Loucy (cell line): ENCODE results near the gene CNOT6.
"Not testable (repeated sequence)": the region's sequence is repeated elsewhere in the genome, so short reads cannot be mapped to it uniquely, and the experiment has no call there.

Experiments used
- H2AFZ ChIP-seq: fragments of 200-600 bp; sonication (generic); 2 replicates; pipeline ENCODE4 v1.6.0; 2016; ENCODE audit warnings: antibody characterized with exemption, mild to moderate bottlenecking, low read length, moderate library complexity
- H3F3A ChIP-seq: fragments of 200-600 bp; 2 replicates; pipeline ENCODE4 v1.6.0; 2016; ENCODE audit warnings: antibody characterized with exemption, low read depth, mild to moderate bottlenecking
- H3K27me3 ChIP-seq: fragments of 200-600 bp; sonication (generic); 2 replicates; pipeline ENCODE4 v1.6.1; 2014; ENCODE audit warnings: low read length, mild to moderate bottlenecking; ENCODE audit not compliant: insufficient read depth, poor library complexity, severe bottlenecking
- H3K36me3 ChIP-seq: fragments of 200-600 bp; sonication (generic); 2 replicates; pipeline ENCODE4 v1.6.1; 2016; ENCODE audit warnings: low read length; ENCODE audit not compliant: insufficient read depth
- H3K4me1 ChIP-seq: fragments of 200-600 bp; sonication (generic); 2 replicates; pipeline ENCODE4 v1.5.1; 2014; ENCODE audit warnings: low read length, mild to moderate bottlenecking; ENCODE audit not compliant: insufficient read depth, poor library complexity, severe bottlenecking
- H3K4me2 ChIP-seq: fragments of 200-600 bp; sonication (generic); 2 replicates; pipeline ENCODE4 v1.6.0; 2014; ENCODE audit warnings: antibody characterized with exemption, low read length, low read depth, mild to moderate bottlenecking; ENCODE audit not compliant: poor library complexity, severe bottlenecking
- H3K4me3 ChIP-seq: fragments of 200-600 bp; sonication (generic); 2 replicates; pipeline ENCODE4 v1.5.1; 2014; ENCODE audit warnings: low read length, mild to moderate bottlenecking, mixed read lengths; ENCODE audit not compliant: poor library complexity, severe bottlenecking
- H3K79me2 ChIP-seq: fragments of 200-600 bp; sonication (generic); 2 replicates; pipeline ENCODE4 v1.6.1; 2014; ENCODE audit warnings: low read length; ENCODE audit not compliant: insufficient read depth
- H3K9ac ChIP-seq: fragments of 200-600 bp; sonication (generic); 2 replicates; pipeline ENCODE4 v1.6.0; 2014; ENCODE audit warnings: mild to moderate bottlenecking, low read depth, low read length, moderate library complexity; ENCODE audit not compliant: poor library complexity, severe bottlenecking
- H3K9me2 ChIP-seq: fragments of 200-600 bp; sonication (generic); replicated peaks from 2 replicates; pipeline ENCODE4 v1.6.1; 2016; ENCODE audit warnings: low read depth, low read length, mixed read lengths
- H3K9me3 ChIP-seq: fragments of 200-600 bp; sonication (generic); 2 replicates; pipeline ENCODE4 v1.6.1; 2014; ENCODE audit warnings: mild to moderate bottlenecking, antibody characterized with exemption, low read length, low read depth; ENCODE audit not compliant: insufficient read depth
- H4K20me1 ChIP-seq: fragments of 200-600 bp; sonication (generic); 2 replicates; pipeline ENCODE4 v1.6.0; 2014; ENCODE audit warnings: antibody characterized with exemption, low read length, mild to moderate bottlenecking; ENCODE audit not compliant: insufficient read depth, poor library complexity, severe bottlenecking
- EZH2phosphoT487 ChIP-seq: fragments of 200-600 bp; IDR thresholded peaks from 2 replicates; pipeline ENCODE4 v1.6.1; 2018; ENCODE audit warnings: antibody characterized with exemption, mild to moderate bottlenecking, moderate library complexity, borderline replicate concordance
- TF ChIP-seq, protein P1 (sequence below): fragments of 200-600 bp; sonication (generic); conservative IDR thresholded peaks from 2 replicates; pipeline ENCODE4 v1.5.1; 2014; ENCODE audit warnings: mild to moderate bottlenecking, antibody characterized with exemption, low read length

The CNOT6 gene

DNA sequence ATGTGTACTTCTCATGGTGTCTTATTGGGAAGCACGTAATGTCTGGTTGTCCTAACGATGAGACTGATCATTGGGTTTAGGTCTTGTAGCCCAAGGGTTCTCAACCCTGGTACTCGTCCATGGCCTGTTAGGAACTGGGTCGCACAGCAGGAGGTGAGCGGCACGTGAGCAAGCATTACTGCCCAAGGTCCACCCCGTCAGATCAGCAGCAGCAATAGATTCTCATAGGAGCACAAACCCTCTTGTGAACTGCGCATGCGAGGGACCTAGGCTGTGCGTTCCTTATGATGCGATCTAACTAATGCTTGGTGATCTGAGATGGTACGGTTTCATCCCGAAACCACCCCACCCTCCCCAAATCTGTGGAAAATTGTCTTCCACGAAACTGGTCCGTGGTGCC, 33.5 kb downstream of the CNOT6 start:
- H3K4me1 ChIP-seq: no peaks in the 10 kb centered on the region
- H4K20me1 ChIP-seq: peaks cover 32% of the 10 kb centered on the region

DNA sequence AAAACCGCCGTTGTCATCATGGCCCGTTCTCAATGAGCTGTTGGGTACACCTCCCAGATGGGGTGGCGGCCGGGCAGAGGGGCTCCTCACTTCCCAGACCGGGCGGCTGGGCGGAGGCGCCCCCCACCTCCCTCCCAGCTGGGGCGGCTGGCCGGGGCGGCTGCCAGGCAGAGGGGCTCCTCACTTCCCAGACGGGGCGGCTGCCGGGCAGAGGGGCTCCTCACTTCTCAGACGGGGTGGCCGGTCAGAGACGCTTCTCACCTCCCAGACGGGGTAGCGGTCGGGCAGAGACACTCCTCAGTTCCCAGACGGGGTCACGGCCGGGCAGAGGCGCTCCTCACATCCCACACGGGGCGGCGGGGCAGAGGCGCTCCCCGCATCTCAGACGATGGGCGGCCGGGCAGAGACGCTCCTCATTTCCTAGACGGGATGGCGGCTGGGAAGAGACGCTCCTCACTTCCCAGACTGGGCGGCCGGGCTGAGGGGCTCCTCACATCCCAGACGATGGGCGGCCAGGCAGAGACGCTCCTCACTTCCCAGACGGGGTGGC, 36.9 kb downstream of the CNOT6 start:
- Histone ChIP-seq H4K20me1 (peaks cover 15% of the 10 kb centered on the region), H3K36me3 (peaks cover 17% of the 10 kb centered on the region; the same call in 1 of the 2 replicates), H3K79me2 (peaks cover 18% of the 10 kb centered on the region)
- H2AFZ ChIP-seq, H3K4me3 ChIP-seq, H3K9me2 ChIP-seq, H3F3A ChIP-seq, H3K9ac ChIP-seq, H3K27me3 ChIP-seq, H3K4me1 ChIP-seq, H3K9me3 ChIP-seq, H3K4me2 ChIP-seq: not testable (repeated sequence)

More for the DNA sequence above, 33.5 kb downstream of the CNOT6 start:
- Histone ChIP-seq H3K9me2 (no peaks in the 10 kb centered on the region), H3K79me2 (peaks cover 53% of the 10 kb centered on the region), H3K9me3 (no peaks in the 10 kb centered on the region), H3F3A (no peaks in the 10 kb centered on the region), H3K36me3 (peaks cover 8% of the 10 kb centered on the region; the same call in 1 of the 2 replicates), H2AFZ (no peak overlapping the region), H3K4me2 (no peak overlapping the region), H3K4me3 (no peak overlapping the region), H3K27me3 (no peaks in the 10 kb centered on the region), H3K9ac (no peak overlapping the region)
- no peak for TF ChIP-seq EZH2phosphoT487
- TF ChIP-seq, protein P1, sequence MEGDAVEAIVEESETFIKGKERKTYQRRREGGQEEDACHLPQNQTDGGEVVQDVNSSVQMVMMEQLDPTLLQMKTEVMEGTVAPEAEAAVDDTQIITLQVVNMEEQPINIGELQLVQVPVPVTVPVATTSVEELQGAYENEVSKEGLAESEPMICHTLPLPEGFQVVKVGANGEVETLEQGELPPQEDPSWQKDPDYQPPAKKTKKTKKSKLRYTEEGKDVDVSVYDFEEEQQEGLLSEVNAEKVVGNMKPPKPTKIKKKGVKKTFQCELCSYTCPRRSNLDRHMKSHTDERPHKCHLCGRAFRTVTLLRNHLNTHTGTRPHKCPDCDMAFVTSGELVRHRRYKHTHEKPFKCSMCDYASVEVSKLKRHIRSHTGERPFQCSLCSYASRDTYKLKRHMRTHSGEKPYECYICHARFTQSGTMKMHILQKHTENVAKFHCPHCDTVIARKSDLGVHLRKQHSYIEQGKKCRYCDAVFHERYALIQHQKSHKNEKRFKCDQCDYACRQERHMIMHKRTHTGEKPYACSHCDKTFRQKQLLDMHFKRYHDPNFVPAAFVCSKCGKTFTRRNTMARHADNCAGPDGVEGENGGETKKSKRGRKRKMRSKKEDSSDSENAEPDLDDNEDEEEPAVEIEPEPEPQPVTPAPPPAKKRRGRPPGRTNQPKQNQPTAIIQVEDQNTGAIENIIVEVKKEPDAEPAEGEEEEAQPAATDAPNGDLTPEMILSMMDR: no peak

DNA sequence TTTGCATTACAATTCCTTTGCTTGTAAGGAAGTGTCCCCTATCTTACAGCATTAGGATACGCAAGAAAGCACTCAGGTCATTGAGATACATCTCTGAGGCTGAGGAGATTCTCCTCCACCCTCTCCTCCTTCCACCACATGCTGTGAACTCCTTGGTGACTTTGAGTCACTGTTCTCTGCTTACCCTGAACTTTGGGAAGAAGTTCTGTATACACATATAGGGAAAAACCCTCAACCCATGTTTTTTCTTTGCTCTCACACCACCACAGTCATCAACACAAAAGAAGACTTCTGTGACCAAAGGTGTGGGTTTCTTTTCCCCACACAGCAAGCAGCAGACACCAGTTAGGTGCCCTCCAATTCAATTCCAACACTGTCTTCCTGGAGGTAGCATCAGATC, 38.1 kb downstream of the CNOT6 start:
- peaks cover 17% of the 10 kb centered on the region; the same call in 1 of the 2 replicates for H3K36me3 ChIP-seq
- H3K4me1 ChIP-seq: no peaks in the 10 kb centered on the region
- H3K4me2 ChIP-seq: no peak overlapping the region
- H3F3A ChIP-seq: no peaks in the 10 kb centered on the region
- no peaks in the 10 kb centered on the region for H3K27me3 ChIP-seq
- H2AFZ ChIP-seq: no peak overlapping the region
- no peaks in the 10 kb centered on the region for H3K9me3 ChIP-seq
- H3K9ac ChIP-seq: no peak overlapping the region
- H3K79me2 ChIP-seq: peaks cover 7% of the 10 kb centered on the region; the same call in 1 of the 2 replicates
- TF ChIP-seq, protein P1: no peak
- no peak for TF ChIP-seq EZH2phosphoT487
- no peak overlapping the region for H3K4me3 ChIP-seq
- H3K9me2 ChIP-seq: no peaks in the 10 kb centered on the region
- H4K20me1 ChIP-seq: peaks cover 11% of the 10 kb centered on the region

DNA sequence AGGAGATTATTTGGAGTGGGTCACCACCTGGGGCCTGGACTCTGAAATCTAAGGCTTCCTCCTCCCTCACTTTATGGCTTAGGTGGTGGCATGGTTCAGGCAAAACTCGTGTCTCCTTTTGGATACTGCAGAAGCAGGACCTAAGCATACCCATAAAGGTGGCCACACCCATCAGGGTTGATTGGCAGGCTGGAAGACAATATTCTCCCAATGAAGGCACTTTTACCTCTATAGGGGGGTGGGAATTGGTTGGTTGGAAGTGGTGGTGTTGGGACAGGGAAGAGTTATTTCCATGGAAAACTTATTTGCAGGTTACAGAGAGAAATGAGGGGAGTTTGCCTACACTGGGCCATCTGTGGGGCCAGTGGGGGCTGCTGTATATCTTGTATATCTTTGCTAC, 39.7 kb downstream of the CNOT6 start:
- peaks cover 13% of the 10 kb centered on the region for H4K20me1 ChIP-seq
- no peak overlapping the region for H3K4me2 ChIP-seq
- H2AFZ ChIP-seq: no peak overlapping the region
- no peaks in the 10 kb centered on the region for H3K9me3 ChIP-seq
- no peak overlapping the region for H3K4me3 ChIP-seq
- H3K79me2 ChIP-seq: no peaks in the 10 kb centered on the region; the same call in 1 of the 2 replicates
- H3F3A ChIP-seq: no peaks in the 10 kb centered on the region
- no peaks in the 10 kb centered on the region for H3K4me1 ChIP-seq
- H3K27me3 ChIP-seq: no peaks in the 10 kb centered on the region
- H3K36me3 ChIP-seq: peaks cover 17% of the 10 kb centered on the region; the same call in 1 of the 2 replicates
- no peaks in the 10 kb centered on the region for H3K9me2 ChIP-seq
- no peak for TF ChIP-seq EZH2phosphoT487
- TF ChIP-seq, protein P1: no peak
- no peak overlapping the region for H3K9ac ChIP-seq
